Stromal cell of bone marrow (primary cell): ENCODE measurements around the gene GNA15.
"Not testable (repeated sequence)": the region's sequence is repeated elsewhere in the genome, so short reads cannot be mapped to it uniquely, and the experiment has no call there.

ENCODE experiments used
- DNase-seq: peaks from one replicate; pipeline ENCODE4 v3.0.0-alpha.2; 2012; ENCODE audit warnings: low read depth

GNA15 gene

DNA sequence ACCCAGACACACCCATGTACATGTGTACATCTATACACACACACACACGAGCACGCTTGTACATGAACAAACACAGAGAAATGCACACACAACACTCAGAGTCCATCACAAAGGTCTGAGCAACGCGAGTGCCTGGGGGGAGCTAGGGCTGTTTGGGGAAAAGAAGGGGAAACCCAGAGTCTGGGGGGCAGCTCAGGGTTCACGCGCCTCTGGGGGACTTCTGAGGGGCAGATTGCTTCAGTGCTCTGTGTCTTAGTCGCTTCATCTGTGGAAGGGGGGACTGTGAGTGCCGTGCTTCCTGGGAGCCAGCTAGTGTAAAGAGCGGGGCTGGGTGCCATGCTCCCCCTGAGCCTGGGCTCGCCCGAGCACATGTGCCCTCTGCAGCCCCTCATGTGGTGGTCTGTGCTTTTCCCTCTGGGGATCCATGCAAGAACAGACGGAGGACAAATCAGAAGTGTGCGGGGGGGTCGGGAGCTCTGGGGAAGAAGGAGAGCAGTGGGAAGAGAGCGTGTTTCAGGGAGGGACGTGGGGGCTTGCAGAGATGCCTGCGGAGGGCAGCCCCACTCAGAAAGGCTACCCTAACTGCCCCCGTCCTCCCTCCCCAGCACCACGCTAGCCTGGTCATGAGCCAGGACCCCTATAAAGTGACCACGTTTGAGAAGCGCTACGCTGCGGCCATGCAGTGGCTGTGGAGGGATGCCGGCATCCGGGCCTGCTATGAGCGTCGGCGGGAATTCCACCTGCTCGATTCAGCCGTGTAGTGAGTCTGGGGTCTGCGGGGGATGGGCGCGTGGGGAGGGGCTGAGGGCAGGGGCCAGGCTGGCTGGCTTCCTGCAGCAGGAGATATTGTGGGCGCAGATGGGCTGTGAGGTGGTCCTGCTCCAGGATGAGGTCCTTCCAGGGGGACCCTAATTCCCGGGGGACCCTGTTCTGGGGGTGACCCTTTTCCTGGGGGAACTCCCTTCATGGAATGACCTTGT is 14.0 kb downstream of the GNA15 start:
- no peak for DNase-seq

- DNase-seq = no peak
Measured at GRCh38 chr19:3150739-3151329, 15.0 kb downstream of the GNA15 start.

DNA sequence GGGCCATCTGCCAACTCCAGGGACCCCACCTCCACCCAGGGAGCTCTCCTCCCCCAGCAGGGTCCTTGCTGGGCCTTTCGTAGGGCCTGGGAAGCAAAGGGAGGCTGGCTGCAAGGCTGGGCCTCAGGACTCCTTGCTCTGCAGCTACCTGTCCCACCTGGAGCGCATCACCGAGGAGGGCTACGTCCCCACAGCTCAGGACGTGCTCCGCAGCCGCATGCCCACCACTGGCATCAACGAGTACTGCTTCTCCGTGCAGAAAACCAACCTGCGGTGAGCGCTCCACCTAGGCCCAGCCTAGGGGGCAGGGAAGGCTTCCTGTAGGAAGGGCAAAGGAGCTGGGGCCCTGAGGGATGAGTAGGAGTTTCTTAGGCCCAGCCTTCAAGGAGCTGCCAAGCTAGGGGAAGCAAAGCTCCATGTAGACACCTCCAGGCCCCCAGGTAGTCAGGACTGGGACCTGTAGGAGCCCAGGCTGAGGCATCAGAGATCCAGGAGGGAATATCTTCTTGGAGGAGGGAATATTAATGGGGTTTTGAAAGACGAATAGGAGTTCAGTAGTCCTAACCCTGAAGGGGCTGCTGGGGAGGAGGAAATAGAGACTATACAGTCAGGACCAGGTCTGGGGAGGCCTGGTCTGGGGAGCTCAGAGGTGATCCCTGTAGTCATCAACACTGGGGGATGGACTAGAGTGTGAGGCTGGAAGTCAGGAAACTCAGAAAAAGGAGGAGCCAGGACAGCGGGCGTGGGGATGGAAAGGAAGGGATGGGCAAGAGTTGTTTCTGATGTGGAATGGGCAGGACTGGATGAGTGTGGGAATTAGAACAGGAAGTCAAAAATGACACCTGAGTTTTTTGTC is 16.0 kb downstream of the GNA15 start:
- DNase-seq = no peak

DNA sequence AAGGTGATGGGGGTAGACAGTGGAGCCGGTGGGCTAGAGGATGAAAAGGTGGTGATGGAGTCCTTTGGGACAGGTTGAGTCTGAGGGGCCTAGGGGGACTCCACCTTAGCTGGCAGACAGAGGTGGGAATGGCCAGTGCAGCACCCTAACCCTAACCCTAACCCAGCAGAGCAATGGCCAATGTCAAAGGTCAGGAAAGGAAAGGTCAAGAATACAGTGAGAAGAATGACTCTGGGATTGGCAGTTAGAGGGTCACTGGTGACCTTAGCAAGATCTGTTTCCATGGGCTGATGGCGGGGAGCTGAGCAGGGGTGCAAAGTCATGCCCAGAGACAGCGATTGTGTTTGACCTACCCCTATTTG is 16.6 kb downstream of the GNA15 start:
- no peak for DNase-seq

GRCh38 chr19:3153286-3154230 is 17.7 kb downstream of the GNA15 start:
- no peak for DNase-seq

GRCh38 chr19:3154447-3154846 is 18.6 kb downstream of the GNA15 start:
- not testable (repeated sequence) for DNase-seq

GRCh38 chr19:3154957-3155736 is 19.3 kb downstream of the GNA15 start:
- peak; percentile 98 for DNase-seq

DNA sequence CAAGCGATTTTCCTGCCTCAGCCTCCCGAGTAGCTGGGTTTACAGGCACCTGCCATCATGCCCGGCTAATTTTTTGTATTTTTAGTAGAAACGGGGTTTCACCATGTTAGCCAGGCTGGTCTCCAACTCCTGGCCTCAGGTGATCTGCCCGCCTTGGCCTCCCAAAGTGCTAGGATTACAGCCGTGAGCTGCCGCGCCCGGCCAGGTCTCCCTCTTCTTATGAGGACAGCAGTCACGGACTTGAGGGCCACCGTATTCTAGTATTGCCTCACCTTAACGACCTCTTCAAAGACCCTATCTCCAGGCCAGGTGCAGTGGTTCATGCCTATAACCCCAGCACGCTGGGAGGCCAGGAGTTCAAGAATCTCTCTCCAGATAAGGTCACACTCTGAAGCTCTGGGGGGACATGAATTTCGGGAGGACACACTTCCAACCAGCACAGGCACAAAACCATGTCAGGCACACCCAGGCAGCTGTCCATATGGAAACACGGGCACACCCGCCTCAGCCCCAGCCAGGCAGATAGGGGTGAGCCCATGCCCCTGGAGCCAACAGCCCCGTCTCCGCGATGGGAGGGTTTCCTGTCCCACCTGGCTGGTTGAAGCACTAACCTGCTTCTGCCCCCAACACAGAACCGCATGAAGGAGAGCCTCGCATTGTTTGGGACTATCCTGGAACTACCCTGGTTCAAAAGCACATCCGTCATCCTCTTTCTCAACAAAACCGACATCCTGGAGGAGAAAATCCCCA is 21.4 kb downstream of the GNA15 start:
- no peak for DNase-seq

DNA sequence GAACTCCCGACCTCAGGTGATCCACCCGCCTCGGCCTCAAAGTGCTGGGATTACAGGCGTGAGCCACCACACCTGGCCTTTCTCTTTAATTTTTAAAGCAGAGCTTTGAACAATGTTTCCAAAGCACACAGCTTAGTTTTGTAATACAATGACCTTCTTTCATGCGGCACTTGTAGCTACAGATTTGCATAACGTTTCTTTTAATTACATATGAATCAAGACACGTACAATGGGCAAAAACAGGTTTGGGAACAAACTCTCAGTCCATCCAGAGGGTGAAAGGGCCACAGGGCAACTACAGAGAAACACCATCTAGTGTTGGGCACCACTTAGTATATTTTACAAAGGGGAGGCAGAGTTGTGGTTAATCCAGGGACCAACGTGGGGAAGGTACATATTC is 23.7 kb downstream of the GNA15 start:
- no peak for DNase-seq

- no peak for DNase-seq
Measured at GRCh38 chr19:3160219-3160618, 24.4 kb downstream of the GNA15 start.

GRCh38 chr19:3161453-3161852 is 25.6 kb downstream of the GNA15 start:
- no peak for DNase-seq

DNA sequence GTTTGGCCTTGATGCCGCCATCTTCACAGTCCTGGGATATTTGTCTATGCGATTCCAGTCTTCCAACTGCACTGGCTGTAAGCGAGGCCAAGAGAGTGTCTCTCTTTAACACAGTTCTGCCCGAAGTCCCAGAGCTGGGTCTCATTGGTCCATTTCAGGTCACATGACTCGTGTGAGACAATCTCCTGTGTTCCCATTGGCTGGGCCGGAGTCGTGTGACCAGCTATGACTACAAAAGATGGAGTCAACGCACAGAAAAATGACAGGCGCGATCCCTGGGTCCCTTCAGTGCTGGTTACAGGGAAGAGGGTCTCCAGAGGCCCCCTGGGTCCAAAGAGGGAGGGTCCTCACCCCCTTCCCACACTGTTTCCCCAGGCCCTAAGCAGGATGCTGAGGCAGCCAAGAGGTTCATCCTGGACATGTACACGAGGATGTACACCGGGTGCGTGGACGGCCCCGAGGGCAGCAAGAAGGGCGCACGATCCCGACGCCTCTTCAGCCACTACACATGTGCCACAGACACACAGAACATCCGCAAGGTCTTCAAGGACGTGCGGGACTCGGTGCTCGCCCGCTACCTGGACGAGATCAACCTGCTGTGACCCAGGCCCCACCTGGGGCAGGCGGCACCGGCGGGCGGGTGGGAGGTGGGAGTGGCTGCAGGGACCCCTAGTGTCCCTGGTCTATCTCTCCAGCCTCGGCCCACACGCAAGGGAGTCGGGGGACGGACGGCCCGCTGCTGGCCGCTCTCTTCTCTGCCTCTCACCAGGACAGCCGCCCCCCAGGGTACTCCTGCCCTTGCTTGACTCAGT is 26.8 kb downstream of the GNA15 start:
- no peak for DNase-seq

- no peak for DNase-seq
Measured at GRCh38 chr19:3163230-3163886, 27.5 kb downstream of the GNA15 start.

- no peak for DNase-seq
Measured at GRCh38 chr19:3163943-3164342, 28.1 kb downstream of the GNA15 start.

DNA sequence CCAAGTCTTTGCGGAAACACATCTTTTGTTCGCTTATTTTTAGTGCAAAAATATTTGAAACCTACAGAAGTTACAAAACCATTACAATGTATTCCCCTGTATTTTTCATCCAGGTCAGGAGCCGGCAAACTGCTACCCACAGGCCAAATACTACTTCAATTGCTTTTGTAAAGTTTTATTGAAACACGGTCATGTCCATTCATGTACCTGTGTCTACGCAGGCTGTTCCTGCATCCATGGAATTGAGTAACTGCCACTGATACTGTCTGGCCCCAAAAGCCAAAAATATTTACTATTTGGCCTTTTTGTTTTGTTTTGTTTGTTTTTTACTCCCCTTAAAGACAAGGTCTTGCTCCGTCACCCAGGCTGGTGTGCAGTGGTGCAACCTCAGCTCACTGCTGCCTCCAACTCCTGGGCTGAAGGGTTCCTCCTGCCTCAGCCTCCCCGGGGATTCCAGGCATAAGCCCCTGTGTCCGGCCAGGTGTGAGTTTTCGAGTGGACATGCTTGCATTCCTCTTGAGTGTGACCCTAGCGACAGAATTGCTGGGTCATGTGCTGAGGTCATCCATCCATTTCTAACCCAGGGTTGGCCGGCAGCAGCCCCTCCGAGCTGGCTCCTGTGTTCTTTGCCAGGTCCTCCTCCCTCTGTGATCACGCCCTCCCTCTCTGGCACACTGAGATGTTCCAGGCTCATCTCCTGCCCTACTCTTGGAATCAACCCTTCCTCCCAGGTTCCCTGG is 31.9 kb downstream of the GNA15 start:
- no peak for DNase-seq

DNA sequence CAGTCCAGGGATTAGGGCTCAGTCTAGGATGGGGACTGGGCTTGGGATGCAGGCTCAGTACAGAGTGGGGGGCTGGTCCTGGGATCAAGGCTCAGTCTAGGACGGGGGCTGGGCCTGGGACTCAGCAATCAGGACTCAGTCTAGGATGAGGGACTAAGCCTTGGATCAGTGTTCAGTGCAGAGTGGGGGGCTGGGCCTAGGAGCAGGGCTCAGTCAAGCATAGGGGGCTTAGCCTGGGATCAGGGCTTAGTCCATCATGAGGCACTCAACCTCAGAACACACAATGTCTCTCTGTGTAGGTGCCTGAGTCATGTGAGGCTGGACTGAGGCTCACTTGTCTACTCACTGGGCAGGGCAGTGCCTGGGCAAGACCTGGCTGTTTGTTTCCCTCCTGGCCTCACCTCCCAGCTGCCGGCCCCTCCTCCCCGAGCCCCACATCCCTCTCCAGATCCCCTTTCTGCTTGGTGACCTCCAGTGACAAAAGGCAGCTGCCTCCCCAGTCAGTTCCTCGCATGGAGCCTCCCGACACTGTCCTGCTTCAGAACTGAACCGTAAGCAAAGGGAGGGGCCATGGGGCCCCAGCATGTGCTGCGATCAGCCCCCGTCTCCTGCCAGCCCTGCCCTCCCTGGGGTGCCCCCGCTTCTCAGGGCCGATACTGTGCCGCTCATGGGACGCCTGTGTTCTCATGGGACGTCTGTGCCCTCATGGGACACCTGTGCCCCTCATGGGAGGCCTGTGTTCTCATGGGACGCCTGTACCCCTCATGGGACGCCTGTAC is 36.2 kb downstream of the GNA15 start:
- DNase-seq = no peak

GRCh38 chr19:3172673-3173000 is 36.8 kb downstream of the GNA15 start:
- DNase-seq = not testable (repeated sequence)
